Kidney capillary endothelial cell (primary cell): ENCODE results near the gene E2F4.

Source experiments
- DNase-seq: peaks from one replicate; pipeline ENCODE4 v3.0.0-alpha.2; 2018; ENCODE audit warnings: low spot score

Gene E2F4

GRCh38 chr16:67190448-67191399 lies 1.2 kb upstream of the E2F4 start:
- DNase-seq = no peak

- no peak for DNase-seq
These were observed 452 bp upstream of the E2F4 start for GRCh38 chr16:67191411-67191994.

GRCh38 chr16:67192781-67193361 lies 916 bp downstream of the E2F4 start:
- DNase-seq = no peak

GRCh38 chr16:67193536-67193935 lies 1.6 kb downstream of the E2F4 start:
- no peak for DNase-seq

GRCh38 chr16:67194260-67194659 lies 2.3 kb downstream of the E2F4 start:
- DNase-seq = no peak

- DNase-seq = no peak
These were observed 3.7 kb downstream of the E2F4 start for GRCh38 chr16:67195676-67196075.

GRCh38 chr16:67196881-67197280 lies 4.9 kb downstream of the E2F4 start:
- no peak for DNase-seq

- DNase-seq = no peak
These were observed 5.7 kb downstream of the E2F4 start for GRCh38 chr16:67197704-67198103.

- no peak for DNase-seq
These were observed 6.3 kb downstream of the E2F4 start for GRCh38 chr16:67198238-67198734.

GRCh38 chr16:67199011-67199807 lies 7.3 kb downstream of the E2F4 start, which contains the start of gene ELMO3:
Gene ELMO3 (plus strand): TSS chr16:67199131. CDS start chr16:67199327, 196 bp downstream.
- no peak for DNase-seq

GRCh38 chr16:67199808-67200198 lies 7.8 kb downstream of the E2F4 start:
- no peak for DNase-seq

GRCh38 chr16:67200491-67200890 lies 8.5 kb downstream of the E2F4 start:
- no peak for DNase-seq

- no peak for DNase-seq
These were observed 9.7 kb downstream of the E2F4 start for GRCh38 chr16:67201411-67202345.

- no peak for DNase-seq
These were observed 10.5 kb downstream of the E2F4 start for GRCh38 chr16:67202426-67202825.

GRCh38 chr16:67202956-67203493 lies 11.1 kb downstream of the E2F4 start:
- DNase-seq = no peak

GRCh38 chr16:67204076-67204475 lies 12.1 kb downstream of the E2F4 start:
- no peak for DNase-seq

- no peak for DNase-seq
These were observed 14.3 kb downstream of the E2F4 start for GRCh38 chr16:67206129-67206837.

- DNase-seq = no peak
These were observed 14.9 kb downstream of the E2F4 start for GRCh38 chr16:67206838-67207248.

GRCh38 chr16:67207249-67208091 lies 15.5 kb downstream of the E2F4 start:
- no peak for DNase-seq
